Brain microvascular endothelial cell (primary cell): ENCODE measurements around the gene ITGA8.

Experiments
- DNase-seq: peaks from one replicate; pipeline ENCODE4 v3.0.0-alpha.2; 2020
- H3K27ac ChIP-seq: fragments of 250-450 bp; sonication (Bioruptor Pico); 2 replicates; pipeline ENCODE4 v1.5.1; 2020; ENCODE audit warnings: mild to moderate bottlenecking, moderate library complexity
- H3K27me3 ChIP-seq: fragments of 250-450 bp; sonication (Bioruptor Pico); replicated peaks from 2 replicates; pipeline ENCODE4 v1.5.1; 2020; ENCODE audit warnings: mild to moderate bottlenecking
- H3K36me3 ChIP-seq: fragments of 250-450 bp; sonication (Bioruptor Pico); replicated peaks from 2 replicates; pipeline ENCODE4 v1.5.1; 2020; ENCODE audit warnings: mild to moderate bottlenecking
- H3K4me3 ChIP-seq: 2 replicates; pipeline ENCODE4 v1.5.1; 2011; ENCODE audit warnings: low read depth, mild to moderate bottlenecking, control low read depth, low read length, moderate library complexity
- in situ Hi-C: cut with HindIII; loops from 2 replicates; pipeline ENCODE4 v1.10.0; 2017; ENCODE audit warnings: low sequenced_read_pairs, low pct_ligation_motif_present
- TF ChIP-seq, protein P1 (sequence below): IDR thresholded peaks from 2 replicates; pipeline ENCODE4 v1.5.1; 2011; ENCODE audit warnings: low read depth, mild to moderate bottlenecking, moderate library complexity, low read length, control low read depth, inconsistent platforms; ENCODE audit errors: missing control alignments

ITGA8 gene

DNA sequence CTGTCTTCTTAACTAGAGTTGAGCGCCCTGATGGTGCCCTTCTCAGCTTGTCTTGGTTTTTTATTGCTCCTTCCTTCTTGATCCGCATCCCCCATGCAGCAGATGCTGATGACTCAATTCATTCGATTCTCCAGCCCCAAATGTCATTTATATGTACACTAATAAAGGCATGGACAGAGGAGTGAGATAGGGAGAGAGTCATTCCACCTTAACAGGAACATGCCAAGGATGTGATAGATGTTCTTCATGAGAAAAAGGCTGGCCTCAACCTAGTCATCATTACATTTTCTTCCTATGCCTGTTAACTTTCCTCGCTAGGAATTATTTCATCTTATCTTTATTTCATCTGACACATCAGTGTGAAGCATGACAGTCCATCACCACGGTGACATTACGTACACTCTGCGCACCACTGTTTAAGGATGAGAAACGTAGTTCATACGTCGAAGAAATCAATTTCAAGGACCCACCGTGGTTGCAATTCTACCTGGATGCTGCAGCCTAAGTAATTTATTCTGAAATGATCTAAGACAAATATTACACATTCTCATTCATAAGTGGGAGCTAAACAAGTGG is 198.3 kb downstream of the ITGA8 start:
- Histone ChIP-seq H3K27me3 (no peaks in the 10 kb centered on the region), H3K4me3 (no peak overlapping the region), H3K36me3 (no peaks in the 10 kb centered on the region), H3K27ac (no peak overlapping the region)
- DNase-seq: no peak
- TF ChIP-seq, protein P1, sequence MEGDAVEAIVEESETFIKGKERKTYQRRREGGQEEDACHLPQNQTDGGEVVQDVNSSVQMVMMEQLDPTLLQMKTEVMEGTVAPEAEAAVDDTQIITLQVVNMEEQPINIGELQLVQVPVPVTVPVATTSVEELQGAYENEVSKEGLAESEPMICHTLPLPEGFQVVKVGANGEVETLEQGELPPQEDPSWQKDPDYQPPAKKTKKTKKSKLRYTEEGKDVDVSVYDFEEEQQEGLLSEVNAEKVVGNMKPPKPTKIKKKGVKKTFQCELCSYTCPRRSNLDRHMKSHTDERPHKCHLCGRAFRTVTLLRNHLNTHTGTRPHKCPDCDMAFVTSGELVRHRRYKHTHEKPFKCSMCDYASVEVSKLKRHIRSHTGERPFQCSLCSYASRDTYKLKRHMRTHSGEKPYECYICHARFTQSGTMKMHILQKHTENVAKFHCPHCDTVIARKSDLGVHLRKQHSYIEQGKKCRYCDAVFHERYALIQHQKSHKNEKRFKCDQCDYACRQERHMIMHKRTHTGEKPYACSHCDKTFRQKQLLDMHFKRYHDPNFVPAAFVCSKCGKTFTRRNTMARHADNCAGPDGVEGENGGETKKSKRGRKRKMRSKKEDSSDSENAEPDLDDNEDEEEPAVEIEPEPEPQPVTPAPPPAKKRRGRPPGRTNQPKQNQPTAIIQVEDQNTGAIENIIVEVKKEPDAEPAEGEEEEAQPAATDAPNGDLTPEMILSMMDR: no peak
- in situ Hi-C loops: no loop called here

GRCh38 chr10:15518250-15518649 is 201.5 kb downstream of the ITGA8 start:
- H3K4me3 ChIP-seq: no peak overlapping the region
- no peaks in the 10 kb centered on the region for H3K27me3 ChIP-seq
- H3K27ac ChIP-seq: no peak overlapping the region
- no peaks in the 10 kb centered on the region for H3K36me3 ChIP-seq
- in situ Hi-C loops: no loop called here
- TF ChIP-seq, protein P1: no peak
- DNase-seq: peak; percentile 38

GRCh38 chr10:15516256-15517085 is 203.3 kb downstream of the ITGA8 start:
- Histone ChIP-seq H3K36me3 (no peaks in the 10 kb centered on the region), H3K27me3 (no peaks in the 10 kb centered on the region), H3K4me3 (no peak overlapping the region), H3K27ac (no peak overlapping the region)
- DNase-seq: no peak
- in situ Hi-C loops: no loop called here
- TF ChIP-seq, protein P1: no peak

- TF ChIP-seq, protein P1: no peak
- H3K27ac ChIP-seq: no peak overlapping the region
- no peaks in the 10 kb centered on the region for H3K36me3 ChIP-seq
- H3K4me3 ChIP-seq: no peak overlapping the region
- no peaks in the 10 kb centered on the region for H3K27me3 ChIP-seq
- in situ Hi-C loops: no loop called here
- DNase-seq: no peak
Observed at GRCh38 chr10:15515202-15515601, 204.5 kb downstream of the ITGA8 start.

GRCh38 chr10:15510963-15511362 is 208.8 kb downstream of the ITGA8 start:
- H3K27me3 ChIP-seq: no peaks in the 10 kb centered on the region
- H3K36me3 ChIP-seq: no peaks in the 10 kb centered on the region
- H3K4me3 ChIP-seq: no peak overlapping the region
- TF ChIP-seq, protein P1: no peak
- DNase-seq: no peak
- in situ Hi-C loops: no loop called here
- H3K27ac ChIP-seq: no peak overlapping the region
